CD4-positive, alpha-beta T cell treated with Interleukin-1 beta for 1 hour (primary cell): Measurements from ENCODE around the gene CDK18.

Source experiments
- DNase-seq, 2 donors: peaks; one replicate each; pipeline ENCODE4 v3.0.0-alpha.2; 2020 to 2022

The CDK18 gene

DNA sequence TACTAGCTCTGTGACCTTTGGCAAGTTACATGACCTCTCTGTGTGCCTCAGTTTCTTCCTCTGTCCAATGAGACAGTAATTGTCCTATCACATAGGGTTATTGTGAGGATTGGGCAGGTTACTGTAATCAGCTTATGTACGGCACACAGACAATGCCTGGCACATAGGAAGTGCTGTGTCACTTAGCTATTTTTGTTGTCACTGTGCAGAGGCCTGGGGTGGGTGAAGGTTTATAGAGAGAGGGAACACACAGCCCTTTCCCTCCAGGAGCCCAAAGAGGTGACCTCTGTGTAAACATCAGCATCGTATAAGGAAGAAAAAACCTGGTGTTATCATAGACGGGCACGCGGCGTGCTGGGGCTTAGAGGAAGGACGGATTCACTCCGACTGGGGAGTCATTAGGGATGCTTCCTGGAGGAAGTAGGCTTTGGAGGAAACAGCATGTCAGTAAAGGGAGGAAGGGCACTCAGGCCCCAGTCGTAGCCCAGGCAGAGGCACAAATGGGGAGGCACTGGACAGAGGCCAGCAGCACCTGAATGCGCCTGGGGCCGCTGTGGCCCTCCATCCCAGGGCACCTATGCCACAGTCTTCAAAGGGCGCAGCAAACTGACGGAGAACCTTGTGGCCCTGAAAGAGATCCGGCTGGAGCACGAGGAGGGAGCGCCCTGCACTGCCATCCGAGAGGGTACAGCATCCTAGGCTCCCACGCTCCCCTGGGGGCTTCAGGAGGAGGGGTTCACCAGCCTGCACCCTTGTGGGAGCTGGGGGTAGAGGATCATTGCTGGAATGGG is 21.2 kb downstream of the CDK18 start:
- no peak for DNase-seq

DNA sequence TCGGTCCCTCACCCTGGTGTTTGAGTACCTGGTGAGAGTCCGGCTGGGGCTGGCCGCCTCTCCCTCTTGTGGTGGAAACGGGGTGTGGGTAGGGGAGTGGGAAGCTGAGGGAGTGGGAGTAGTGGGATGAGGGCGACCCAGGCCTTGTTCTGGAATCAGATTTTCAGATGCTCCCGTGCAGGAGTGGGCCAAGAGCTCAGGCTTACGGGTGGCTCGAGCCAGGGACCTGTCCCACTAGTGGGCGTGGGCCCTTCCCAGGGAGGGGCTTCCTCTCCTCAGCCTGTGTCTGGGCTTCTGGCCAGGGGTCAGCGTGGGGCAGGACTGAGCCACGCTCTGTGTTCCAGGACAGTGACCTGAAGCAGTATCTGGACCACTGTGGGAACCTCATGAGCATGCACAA is 22.0 kb downstream of the CDK18 start:
- no peak for DNase-seq

DNA sequence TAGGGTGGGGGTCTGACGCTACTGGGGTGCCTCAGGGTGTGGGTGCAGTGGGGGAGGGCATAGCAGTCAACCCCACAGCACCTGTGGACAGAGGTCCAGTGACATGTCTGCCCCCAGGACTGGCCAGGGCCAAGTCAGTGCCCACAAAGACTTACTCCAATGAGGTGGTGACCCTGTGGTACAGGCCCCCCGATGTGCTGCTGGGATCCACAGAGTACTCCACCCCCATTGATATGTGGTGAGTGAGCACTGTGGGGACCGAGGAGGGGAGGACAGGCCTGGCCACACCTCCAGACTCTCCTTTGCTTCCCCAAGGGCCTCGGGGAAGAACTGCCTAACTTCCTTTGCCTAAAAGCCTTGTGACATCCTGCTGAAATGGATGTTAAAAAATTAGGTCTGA is 23.5 kb downstream of the CDK18 start:
- DNase-seq, result no peak

DNA sequence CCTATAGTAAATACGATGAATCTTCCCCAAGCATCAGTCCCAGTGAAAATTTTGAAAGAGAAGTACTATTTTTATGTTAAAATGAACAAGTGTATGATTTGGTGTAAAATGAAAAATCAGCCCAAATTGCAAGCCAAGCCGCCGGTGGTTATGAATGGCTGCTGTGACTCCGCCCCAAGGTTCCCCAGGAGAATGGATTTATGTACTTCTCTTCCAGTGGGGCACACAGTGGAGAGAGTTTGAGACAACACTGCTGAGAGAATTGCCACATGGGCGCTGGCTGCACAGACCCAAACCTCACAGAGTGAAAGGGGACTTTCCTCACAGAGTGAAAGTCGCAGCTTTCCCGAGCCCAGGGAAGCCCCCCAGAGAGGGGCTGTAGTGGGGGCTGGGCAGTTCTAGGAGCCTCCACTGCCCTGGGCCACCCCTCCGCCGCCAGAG is 24.0 kb downstream of the CDK18 start:
- no peak for DNase-seq

DNA sequence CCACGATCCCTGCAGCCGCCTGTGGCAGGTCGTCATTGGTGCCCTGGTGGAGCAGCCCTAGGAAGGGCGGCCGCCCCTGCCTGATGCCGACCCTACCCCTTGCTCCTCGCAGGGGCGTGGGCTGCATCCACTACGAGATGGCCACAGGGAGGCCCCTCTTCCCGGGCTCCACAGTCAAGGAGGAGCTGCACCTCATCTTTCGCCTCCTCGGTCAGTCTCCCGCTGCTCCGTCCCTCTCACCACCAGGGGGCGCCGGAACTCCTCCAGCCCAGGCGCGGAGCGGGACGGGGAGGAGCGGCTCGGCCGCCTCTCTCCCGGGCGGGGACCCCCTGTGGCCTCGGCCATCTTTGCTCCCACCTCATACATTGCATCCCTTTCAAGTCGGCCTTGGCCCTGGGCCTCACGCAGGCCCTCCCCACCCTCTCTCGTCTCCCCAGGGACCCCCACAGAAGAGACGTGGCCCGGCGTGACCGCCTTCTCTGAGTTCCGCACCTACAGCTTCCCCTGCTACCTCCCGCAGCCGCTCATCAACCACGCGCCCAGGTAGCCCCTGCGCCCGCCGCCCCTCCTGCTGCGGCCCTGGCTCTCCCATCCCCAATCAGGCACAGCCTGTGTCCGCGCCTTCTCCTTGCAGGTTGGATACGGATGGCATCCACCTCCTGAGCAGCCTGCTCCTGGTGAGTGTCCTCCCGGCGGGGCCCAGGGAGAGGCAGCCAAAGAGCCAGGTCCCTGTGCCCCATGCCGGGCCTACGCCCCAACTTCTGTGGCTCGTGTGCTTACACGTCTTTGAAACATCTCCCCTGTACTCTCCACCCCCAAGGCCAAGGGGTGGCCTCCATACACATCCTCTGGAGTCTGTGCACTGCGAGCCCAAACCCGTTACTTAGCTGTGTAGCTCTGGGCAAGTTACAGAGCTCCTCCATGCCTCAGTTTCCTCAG is 24.7 kb downstream of the CDK18 start:
- peak; percentile 73 to 74 for DNase-seq

DNA sequence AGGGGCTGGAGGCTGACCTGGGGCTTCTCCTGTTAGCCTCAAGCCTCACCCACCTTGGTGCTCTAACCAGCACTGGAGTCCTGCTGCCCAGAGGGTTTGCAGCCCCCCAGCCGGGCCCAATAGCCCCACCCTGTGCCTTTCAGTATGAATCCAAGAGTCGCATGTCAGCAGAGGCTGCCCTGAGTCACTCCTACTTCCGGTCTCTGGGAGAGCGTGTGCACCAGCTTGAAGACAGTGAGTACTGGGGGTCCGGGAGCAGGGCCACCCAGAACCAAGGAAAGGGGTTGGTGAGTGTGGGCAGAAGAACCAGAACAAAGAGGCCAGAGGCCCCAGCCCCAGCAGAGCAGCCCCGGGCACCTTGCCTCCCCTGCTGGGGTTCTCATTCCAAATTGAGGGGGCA is 25.6 kb downstream of the CDK18 start:
- no peak for DNase-seq

DNA sequence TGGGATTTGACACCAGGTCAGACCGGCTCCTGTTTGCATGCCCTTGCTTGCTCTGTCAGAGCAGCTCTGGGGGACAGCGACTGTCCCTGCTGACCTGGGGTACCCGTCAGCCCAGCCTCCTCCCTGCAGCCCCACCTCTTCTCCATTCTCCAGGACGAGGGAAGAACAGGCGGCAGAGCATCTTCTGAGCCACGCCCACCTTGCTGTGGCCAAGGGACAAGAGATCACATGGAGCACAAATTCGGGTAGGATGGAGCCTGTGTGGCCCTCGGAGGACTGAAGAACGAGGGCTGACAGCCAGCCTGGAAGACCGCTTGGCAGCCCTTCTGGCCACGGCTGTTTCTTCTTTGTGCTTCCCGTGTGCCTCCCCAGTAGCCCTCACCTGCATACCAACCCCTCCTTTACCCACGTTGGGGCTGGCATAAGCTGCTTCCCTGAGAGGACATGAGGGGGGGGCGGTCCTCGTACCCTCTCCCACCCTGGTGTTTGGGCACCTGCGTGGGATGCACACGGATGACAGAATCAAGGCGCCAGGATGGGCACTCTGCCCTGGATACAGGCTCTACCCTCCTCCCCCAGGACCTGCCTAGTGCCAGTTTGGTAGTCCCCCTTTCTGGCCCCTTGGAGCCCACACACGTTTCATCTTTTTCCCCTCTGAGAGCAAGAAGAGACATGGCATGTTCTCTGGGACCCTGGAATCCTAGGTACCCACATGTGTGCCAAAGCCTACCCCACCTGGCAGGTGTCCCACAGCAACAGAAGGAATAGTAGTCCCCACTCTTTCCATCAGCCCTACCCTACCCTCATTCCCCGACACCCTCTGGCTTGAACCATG is 26.9 kb downstream of the CDK18 start:
- DNase-seq, result no peak

DNA sequence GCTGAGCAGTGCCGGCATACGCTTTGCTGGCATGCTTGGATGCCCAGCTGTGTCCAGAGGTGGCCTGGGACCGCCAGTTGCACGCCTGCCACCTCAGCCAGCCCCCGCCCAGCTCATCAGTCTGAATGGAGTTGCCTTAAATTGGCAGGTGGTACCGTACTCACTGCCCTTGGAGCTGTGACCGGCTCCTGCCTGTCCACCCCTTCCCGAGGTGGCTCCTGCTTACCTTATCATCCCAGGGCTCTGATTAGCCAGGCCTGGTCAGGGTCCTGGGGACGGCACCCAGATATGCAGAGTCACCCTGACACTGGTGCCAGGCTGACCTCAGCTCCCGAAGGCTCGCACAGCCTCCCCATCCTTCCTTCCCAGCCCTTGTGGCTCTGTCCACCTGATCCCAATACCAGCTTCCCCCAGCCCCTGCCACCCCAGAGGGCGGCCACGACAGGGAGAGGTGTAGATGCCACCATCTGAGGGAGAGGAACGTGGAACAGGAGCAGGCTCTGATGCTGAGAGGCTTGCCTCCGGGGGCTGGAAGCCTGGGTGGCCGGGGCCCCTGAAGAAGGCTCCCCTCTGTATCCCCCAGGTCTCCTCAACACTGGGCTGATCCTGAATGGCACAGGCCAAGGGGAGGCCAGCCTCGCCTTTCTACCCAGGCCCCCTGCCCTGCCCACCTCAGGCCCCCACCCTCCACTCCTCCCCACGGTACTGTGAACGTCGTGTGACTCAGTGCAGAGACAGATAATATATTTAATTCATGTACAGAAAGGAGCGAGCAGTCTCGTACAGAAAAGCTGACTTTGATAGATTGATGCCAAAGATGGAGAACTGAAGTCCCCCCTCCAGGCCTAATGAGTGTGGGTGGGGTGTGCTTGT is 27.8 kb downstream of the CDK18 start:
- no peak for DNase-seq

DNA sequence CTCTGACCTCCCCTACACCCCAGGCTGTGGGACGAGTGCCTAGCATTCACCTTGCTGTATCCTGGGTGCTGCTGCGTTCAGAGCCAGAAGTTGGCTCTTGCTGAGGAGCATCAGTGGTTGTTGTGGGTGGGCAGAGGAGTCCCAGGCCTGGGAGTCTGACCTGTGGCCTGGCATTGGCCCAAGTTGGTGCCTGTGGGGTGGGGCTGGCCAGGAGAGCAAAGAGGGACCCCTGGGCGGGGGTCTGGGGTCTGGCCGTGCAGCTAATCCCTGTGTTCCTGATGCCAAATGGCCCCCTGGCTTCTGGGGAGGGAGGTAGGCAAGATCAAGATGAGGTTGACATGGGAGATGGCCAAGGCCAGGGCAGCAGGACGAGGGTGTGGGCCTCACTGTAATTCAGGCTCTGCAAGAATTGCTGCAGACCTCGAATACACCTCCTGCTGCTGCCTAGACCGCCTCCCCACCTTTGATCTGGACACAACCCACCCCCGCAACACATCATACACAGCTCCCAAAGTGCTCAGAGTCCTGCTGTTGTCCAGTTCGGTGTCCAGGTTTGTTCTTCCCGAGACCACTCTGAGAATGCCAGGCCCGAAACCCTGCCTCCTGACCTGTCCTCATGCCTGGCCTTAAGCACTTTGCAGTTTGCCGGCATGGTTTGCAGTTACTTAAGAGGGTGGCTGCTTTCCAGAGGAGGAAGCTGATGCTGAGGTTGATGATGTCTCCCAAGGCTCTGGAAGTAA is 28.7 kb downstream of the CDK18 start:
- no peak for DNase-seq

DNA sequence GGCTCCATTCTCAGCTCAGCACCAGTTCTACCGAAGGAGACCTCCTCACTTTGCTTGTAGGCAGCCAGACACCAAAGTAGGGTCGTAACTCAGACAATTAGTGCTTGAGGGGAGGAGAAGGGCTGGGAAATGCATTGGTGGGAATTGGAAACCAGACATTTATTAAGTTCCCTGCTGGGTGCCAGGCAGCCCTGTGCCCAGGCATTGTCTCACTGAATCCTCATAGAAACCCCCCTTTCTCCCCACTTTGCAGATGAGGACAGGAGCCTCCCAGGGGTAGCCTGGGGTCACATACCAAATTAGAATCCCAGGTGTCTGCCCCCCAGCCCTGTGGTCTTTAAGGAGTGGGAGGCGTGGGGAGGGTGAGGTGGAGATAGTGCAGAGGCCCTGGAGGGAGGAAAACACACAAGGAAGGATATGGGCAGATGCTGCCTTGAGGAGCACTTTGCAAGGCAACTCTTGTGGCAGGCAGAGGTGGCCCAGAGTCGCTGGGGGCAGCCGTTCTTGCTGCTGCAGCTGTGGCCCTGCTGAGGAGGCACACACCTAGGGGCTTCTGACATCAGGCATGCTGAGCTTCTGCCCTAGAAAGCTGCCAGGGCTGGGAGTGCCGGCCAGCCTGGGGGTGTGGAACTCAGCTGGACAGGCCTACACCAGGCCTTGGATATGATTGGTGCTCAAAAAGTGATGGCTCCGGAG is 29.4 kb downstream of the CDK18 start:
- no peak for DNase-seq

DNA sequence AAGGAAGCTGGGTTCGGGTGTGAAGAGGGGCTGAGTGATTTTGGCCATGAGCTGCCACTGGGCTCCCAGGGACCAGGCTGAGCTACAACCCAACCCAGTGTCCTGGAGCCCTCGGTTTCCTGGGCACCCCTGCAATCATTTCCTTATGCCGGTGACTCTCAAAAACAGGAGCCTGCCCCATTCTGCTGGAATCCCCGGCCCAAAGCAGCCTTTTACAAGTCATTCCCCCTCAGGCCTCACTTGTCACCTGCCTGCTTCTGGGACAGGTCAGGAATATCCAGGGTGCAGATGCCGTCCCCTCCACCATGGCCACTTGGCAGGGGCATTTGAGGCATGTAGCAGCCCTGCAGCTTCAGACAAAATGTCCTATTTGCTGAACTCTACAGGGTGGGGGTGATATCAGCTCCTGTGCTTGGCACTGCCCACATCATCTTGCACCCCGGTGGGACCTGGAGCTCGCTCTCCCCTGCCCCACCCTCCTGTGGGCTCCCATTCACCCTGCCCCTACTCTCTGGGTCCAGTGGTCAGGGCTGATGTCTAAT is 30.0 kb downstream of the CDK18 start:
- DNase-seq, result no peak

DNA sequence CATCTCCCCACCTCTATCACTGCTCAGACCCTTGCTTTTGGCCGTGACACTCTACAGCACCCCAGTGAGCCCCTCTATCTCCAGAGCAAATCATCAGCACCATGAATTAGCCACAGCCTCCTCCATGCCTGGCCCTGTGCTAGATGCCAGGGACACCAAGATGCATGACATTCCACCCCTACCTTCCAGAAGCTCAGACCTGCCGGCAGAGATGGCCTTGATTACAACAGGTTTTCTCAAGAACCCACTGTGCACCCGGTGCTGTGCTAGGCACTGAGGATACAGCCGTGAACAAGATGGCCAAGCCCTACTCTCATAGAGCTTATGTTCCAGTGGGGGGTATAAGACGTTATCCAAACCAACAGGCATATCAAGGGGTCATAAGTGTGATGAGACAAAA is 30.6 kb downstream of the CDK18 start:
- no peak for DNase-seq

DNA sequence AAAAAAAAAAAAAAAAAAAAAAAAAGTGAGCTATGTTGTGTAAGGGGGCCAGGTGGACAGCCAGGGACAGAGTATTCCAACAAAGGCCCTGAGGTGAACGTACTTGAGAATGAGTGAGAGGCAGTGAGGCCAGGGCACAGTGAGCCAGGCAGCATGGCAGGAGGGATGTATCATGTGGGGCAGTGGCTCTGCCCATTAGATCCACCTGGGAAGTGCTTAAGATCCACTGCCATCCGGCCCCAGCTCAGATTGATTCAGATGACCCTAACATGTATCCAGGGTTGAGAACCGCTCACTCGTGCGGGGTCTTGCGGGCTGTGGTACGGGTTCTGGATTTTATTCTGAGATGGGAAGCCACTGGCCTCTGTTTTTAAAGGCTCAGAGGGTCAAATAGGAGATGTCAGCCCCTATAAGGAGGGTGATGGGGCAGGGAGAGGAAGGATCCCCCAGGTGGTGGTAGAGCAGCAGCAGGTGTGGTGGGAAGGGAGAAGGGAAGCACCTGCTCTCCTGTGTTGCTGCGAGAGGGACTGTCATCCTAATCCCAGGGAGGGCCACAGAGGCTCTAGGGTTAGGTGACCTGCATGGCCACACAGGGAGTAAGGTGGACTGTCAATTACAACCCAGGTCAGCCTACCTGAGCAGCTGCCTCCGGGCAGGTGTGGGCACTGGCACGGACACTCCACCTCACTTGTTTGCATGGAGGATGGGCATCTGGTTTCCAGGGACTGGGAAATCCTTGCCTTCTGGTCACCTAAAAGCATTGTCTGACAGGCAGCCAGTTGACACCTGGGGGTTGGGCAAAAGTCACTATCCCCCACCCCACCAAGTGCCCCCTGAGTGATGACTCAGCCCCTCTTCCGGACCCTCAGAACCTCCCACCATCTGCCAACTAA is 31.6 kb downstream of the CDK18 start:
- DNase-seq, result no peak

DNA sequence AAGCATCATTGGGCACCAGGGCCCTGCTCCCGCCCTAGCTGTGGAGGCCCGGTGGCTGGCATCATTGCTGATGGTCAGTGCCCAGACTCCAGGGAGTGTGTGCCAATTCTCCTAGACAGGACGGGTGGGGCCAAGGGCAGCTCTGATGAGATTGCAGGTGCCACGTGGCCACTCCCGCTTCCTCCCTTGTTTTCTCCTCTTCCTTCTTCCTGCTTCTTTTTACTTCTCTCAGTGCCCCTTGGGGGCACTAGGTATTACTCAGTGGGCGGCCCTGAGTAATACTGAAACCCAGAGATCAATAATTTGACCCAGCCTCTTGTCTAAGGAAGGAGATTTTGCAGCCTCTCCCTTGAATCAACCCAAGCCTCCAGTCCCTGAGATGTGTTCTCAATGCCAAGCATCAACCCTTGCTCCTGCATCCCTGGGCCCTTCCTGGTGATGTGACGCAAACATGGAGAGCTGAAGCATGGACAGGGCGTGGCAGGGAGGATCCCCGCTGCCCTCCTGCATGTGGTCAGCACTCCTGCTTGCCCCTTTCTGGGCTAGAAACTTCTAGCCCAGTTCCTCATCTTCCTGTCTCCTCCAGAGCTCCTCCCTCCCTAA is 32.4 kb downstream of the CDK18 start:
- no peak for DNase-seq

DNA sequence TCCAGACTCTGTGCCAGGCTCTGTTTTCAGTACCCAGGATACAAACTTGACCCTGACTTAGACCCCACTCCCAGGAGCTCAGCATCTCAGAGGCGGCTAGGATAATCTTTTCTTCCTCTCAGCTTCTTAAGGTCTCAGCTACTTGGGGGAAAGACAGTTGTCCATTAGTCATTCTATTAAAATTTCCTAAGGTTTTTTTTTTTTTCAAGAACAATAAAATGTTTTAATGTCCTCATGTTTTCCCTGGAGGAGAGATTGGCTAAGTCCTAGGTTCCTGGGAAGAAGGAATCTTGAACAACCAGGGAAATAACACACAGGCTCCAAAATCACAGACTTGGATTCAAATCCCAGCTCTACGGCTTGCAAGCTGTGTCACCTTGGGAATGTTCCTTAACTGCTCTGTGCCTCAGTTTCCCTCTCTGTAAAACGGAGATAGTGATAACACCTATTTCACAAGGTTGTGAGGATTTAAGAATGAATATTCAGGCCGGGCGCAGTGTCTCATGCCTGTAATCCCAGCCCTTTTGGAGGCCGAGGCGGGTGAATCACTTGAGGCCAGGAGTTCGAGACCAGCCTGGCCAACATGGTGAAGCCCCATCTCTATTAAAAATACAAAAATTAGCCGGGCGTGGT is 33.0 kb downstream of the CDK18 start:
- DNase-seq, result no peak

DNA sequence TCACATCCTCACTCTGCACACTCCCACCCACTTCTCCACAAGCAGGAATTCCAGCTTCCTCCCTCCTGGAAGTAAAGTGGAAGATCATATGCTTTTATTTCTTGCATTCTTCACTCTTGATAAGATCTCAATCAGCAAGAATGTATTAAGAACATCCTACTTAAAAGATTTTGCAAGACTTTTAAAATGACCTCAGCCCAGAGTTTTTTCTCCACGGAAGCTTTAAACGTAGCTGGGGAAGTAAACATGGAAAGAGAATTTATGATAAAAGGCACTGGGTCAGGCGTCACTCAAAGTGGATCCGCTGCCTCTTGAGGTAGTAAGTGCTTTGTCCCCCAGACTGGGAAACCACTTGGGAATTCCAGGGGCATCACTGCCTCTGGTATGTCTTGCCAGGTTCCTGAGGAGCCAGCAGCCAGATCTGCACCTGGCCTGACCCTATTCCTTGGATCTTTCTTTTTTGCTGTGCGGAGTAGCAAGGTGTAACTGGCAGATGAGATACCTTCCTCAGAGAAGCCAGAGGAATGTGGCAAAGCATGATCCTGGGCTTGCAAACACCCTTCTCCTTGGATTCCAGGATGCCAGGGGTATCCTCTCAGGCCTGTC is 33.9 kb downstream of the CDK18 start:
- no peak for DNase-seq

DNA sequence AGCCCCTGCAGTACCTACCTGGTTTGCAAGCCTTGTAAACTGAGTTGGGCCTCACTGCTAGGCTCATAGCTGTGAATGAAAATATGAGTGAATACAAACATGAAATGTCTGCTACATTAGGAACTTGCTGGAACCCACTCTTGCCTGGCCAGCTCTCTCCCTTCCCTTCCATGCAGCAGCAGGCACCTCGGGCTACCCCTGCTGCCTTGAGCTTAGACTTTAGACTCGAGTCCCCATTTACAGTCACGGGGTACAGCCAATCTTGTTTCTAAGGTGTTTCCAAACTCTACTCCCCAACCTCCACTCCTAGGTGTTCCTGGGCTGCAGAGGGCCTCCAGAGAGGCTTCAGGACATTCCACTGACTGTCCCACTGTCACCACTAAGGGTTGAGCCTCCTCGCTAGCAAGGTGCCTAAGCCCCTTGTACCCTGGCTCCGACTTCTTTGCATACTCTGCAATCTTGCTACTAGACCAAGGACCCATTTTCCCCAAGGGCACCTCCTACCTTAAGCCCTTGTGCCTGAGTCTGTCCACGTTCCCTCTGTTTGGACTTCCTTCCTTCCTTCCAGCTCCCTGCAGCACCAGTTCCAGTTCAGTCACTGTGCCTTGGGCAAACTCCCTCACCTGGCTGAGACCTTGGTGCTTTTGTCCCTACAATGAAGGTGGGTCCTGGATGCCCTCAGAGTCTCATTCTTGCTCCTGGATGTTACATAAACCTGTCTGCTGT is 36.9 kb downstream of the CDK18 start:
- no peak for DNase-seq
